NT2/D1 (cell line): ENCODE measurements around the gene TRIM14.
"Not testable (repeated sequence)": the region's sequence is repeated elsewhere in the genome, so short reads cannot be mapped to it uniquely, and the experiment has no call there.

ENCODE experiments used
- SUZ12 ChIP-seq: IDR thresholded peaks from 2 replicates; pipeline ENCODE4 v1.6.1; 2011; ENCODE audit not compliant: insufficient read length, insufficient read depth; ENCODE audit errors: extremely low read depth
- YY1 ChIP-seq: IDR thresholded peaks from 2 replicates; pipeline ENCODE4 v1.6.1; 2011; ENCODE audit not compliant: insufficient read length, insufficient read depth

- TF ChIP-seq SUZ12, YY1: not testable (repeated sequence)
Measured at GRCh38 chr9:98090674-98091073, 28.3 kb downstream of the TRIM14 start.
